ENCODE measurements around the gene ASB2. TPM values are rescaled to one million over a fixed set of nuclear protein-coding genes. Genes with fewer than 3 reads are reported as not detected.

ASB2 gene
- total RNA-seq, 4 donors from 2014 or later: 22.1 to 35.8 (median 27.9) TPM

GRCh38 chr14:94011795-94012194 lies 35.4 kb upstream of the ASB2 start:
- 41 to 55% methylated on average over 2 of the region's 2 CpGs for WGBS, 2 donors (ENCODE audit: low coverage in 1 of 2)
- no peaks in the 10 kb centered on the region for H3K9me3 ChIP-seq
- no peak overlapping the region for H3K4me3 ChIP-seq
- no peaks in the 10 kb centered on the region for H3K4me1 ChIP-seq
- no peak for DNase-seq
- no peaks in the 10 kb centered on the region for H3K27me3 ChIP-seq
- intact Hi-C loops (cut with DNase I; ENCODE audit: low total_unique reads): no loop called here
- no peak for TF ChIP-seq POLR2A (IDR thresholded peaks at IDR 0.05)
- TF ChIP-seq EP300 (IDR thresholded peaks at IDR 0.05; ENCODE audit: low read depth): no peak
- no peak for TF ChIP-seq POLR2AphosphoS5 (IDR thresholded peaks at IDR 0.05)
- no peak for TF ChIP-seq CTCF (IDR thresholded peaks at IDR 0.05)
- no peak overlapping the region for H3K27ac ChIP-seq
- in situ Hi-C loops (cut with MboI; ENCODE audit: low pct_ligation_motif_present in 1 of 4, low pct_unique_long_range_greater_than_20kb in 1 of 4, low sequenced_read_pairs in 3 of 4): no loop called here
- no peaks in the 10 kb centered on the region for H3K36me3 ChIP-seq

GRCh38 chr14:94010625-94011024 lies 34.3 kb upstream of the ASB2 start:
- DNase-seq: no peak
- WGBS, 2 donors (ENCODE audit: low coverage in 1 of 2): 91% methylated on average over 5 to 6 of the region's 6 CpGs
- TF ChIP-seq CTCF (IDR thresholded peaks at IDR 0.05) (no peak), POLR2AphosphoS5 (IDR thresholded peaks at IDR 0.05) (no peak), POLR2A (IDR thresholded peaks at IDR 0.05) (no peak), EP300 (IDR thresholded peaks at IDR 0.05; ENCODE audit: low read depth) (no peak)
- Histone ChIP-seq H3K4me3 (no peak overlapping the region), H3K27ac (no peak overlapping the region), H3K9me3 (no peaks in the 10 kb centered on the region), H3K27me3 (no peaks in the 10 kb centered on the region), H3K36me3 (no peaks in the 10 kb centered on the region), H3K4me1 (no peaks in the 10 kb centered on the region)
- intact Hi-C loops (cut with DNase I; ENCODE audit: low total_unique reads): no loop called here
- in situ Hi-C loops (cut with MboI; ENCODE audit: low pct_ligation_motif_present in 1 of 4, low pct_unique_long_range_greater_than_20kb in 1 of 4, low sequenced_read_pairs in 3 of 4): no loop called here

- H3K36me3 ChIP-seq: no peaks in the 10 kb centered on the region
- intact Hi-C loops (cut with DNase I; ENCODE audit: low total_unique reads) (no loop called here), in situ Hi-C loops (cut with MboI; ENCODE audit: low pct_ligation_motif_present in 1 of 4, low pct_unique_long_range_greater_than_20kb in 1 of 4, low sequenced_read_pairs in 3 of 4) (no loop called here)
- no peak overlapping the region for H3K4me3 ChIP-seq
- H3K9me3 ChIP-seq: no peaks in the 10 kb centered on the region
- no peaks in the 10 kb centered on the region for H3K27me3 ChIP-seq
- H3K4me1 ChIP-seq: no peaks in the 10 kb centered on the region
- WGBS, 2 donors (ENCODE audit: low coverage in 1 of 2): 25 to 26% methylated on average over 3 to 4 of the region's 4 CpGs
- no peak for DNase-seq
- H3K27ac ChIP-seq: peak overlapping the region in 1 of 4 donors; percentile 25
- no peak for TF ChIP-seq EP300 (IDR thresholded peaks at IDR 0.05; ENCODE audit: low read depth)
- no peak for TF ChIP-seq POLR2A (IDR thresholded peaks at IDR 0.05)
- TF ChIP-seq POLR2AphosphoS5 (IDR thresholded peaks at IDR 0.05): no peak
- no peak for TF ChIP-seq CTCF (IDR thresholded peaks at IDR 0.05)
These were observed 33.4 kb upstream of the ASB2 start for GRCh38 chr14:94009767-94010166.

GRCh38 chr14:94008234-94008633 lies 31.9 kb upstream of the ASB2 start:
- H3K9me3 ChIP-seq: no peaks in the 10 kb centered on the region
- TF ChIP-seq POLR2AphosphoS5 (IDR thresholded peaks at IDR 0.05): no peak
- TF ChIP-seq CTCF (IDR thresholded peaks at IDR 0.05): no peak
- no peak for TF ChIP-seq POLR2A (IDR thresholded peaks at IDR 0.05)
- no peak for TF ChIP-seq EP300 (IDR thresholded peaks at IDR 0.05; ENCODE audit: low read depth)
- no peak overlapping the region for H3K27ac ChIP-seq
- no peak overlapping the region for H3K4me3 ChIP-seq
- no peaks in the 10 kb centered on the region for H3K4me1 ChIP-seq
- 57 to 69% methylated on average over 2 to 3 of the region's 3 CpGs for WGBS, 2 donors (ENCODE audit: low coverage in 1 of 2)
- in situ Hi-C loops (cut with MboI; ENCODE audit: low pct_ligation_motif_present in 1 of 4, low pct_unique_long_range_greater_than_20kb in 1 of 4, low sequenced_read_pairs in 3 of 4): no loop called here
- no peak for DNase-seq
- no peaks in the 10 kb centered on the region for H3K27me3 ChIP-seq
- no peaks in the 10 kb centered on the region for H3K36me3 ChIP-seq
- intact Hi-C loops (cut with DNase I; ENCODE audit: low total_unique reads): no loop called here
